ENCODE data around the gene KRT28.
"Not testable (repeated sequence)": the region's sequence is repeated elsewhere in the genome, so short reads cannot be mapped to it uniquely, and the experiment has no call there.

KRT28 gene

GRCh38 chr17:40818733-40819527, 19.2 kb upstream of the KRT28 start:
- DNase-seq (ENCODE audit: low read depth) = peak; percentile 75

GRCh38 chr17:40818343-40818732, 18.6 kb upstream of the KRT28 start:
- DNase-seq (ENCODE audit: low read depth) = no peak

- no peak for DNase-seq (ENCODE audit: low read depth)
These were observed 17.4 kb upstream of the KRT28 start for GRCh38 chr17:40817103-40817682.

- DNase-seq (ENCODE audit: low read depth) = no peak
These were observed 16.8 kb upstream of the KRT28 start for GRCh38 chr17:40816569-40816968.

GRCh38 chr17:40815381-40815780, 15.6 kb upstream of the KRT28 start:
- no peak for DNase-seq (ENCODE audit: low read depth)

- not testable (repeated sequence) for DNase-seq (ENCODE audit: low read depth)
These were observed 14.9 kb upstream of the KRT28 start for GRCh38 chr17:40814657-40815056.

GRCh38 chr17:40813804-40814203, 14.0 kb upstream of the KRT28 start:
- DNase-seq (ENCODE audit: low read depth) = no peak

GRCh38 chr17:40812639-40813038, 12.9 kb upstream of the KRT28 start:
- DNase-seq (ENCODE audit: low read depth) = no peak

- DNase-seq (ENCODE audit: low read depth) = no peak
These were observed 10.7 kb upstream of the KRT28 start for GRCh38 chr17:40810494-40810893.

- DNase-seq (ENCODE audit: low read depth) = no peak
These were observed 10.1 kb upstream of the KRT28 start for GRCh38 chr17:40809721-40810421.

GRCh38 chr17:40806131-40806530, 6.4 kb upstream of the KRT28 start:
- DNase-seq (ENCODE audit: low read depth) = no peak

GRCh38 chr17:40803617-40804082, 3.9 kb upstream of the KRT28 start:
- peak; percentile 40 for DNase-seq (ENCODE audit: low read depth)

- DNase-seq (ENCODE audit: low read depth) = no peak
These were observed 1.4 kb upstream of the KRT28 start for GRCh38 chr17:40801157-40801556.

GRCh38 chr17:40800381-40800780, 622 bp upstream of the KRT28 start:
- DNase-seq (ENCODE audit: low read depth) = no peak

GRCh38 chr17:40796846-40797245, 2.9 kb downstream of the KRT28 start:
- no peak for DNase-seq (ENCODE audit: low read depth)

GRCh38 chr17:40795019-40795667, 4.6 kb downstream of the KRT28 start:
- no peak for DNase-seq (ENCODE audit: low read depth)

- no peak for DNase-seq (ENCODE audit: low read depth)
These were observed 5.3 kb downstream of the KRT28 start for GRCh38 chr17:40794466-40794865.

- DNase-seq (ENCODE audit: low read depth) = no peak
These were observed 5.9 kb downstream of the KRT28 start for GRCh38 chr17:40793832-40794231.

- no peak for DNase-seq (ENCODE audit: low read depth)
These were observed 7.8 kb downstream of the KRT28 start for GRCh38 chr17:40791787-40792436.

GRCh38 chr17:40791111-40791510, 8.6 kb downstream of the KRT28 start:
- no peak for DNase-seq (ENCODE audit: low read depth)

GRCh38 chr17:40782450-40782849, 17.3 kb downstream of the KRT28 start, which contains the start of gene KRT27:
Gene KRT27 (minus strand): TSS chr17:40782550. CDS start chr17:40782493, 57 bp downstream.
- no peak for DNase-seq (ENCODE audit: low read depth)

Measured in T-helper 22 cell (primary cell).